SK-N-SH (cell line): ENCODE results near the gene FOS. TPM values are rescaled to one million over a fixed set of nuclear protein-coding genes. Genes with fewer than 3 reads are reported as not detected.

ENCODE experiments used
- CTCF ChIA-PET: fragments of 300-600, 350-600 bp; formaldehyde crosslinking; extraction: SDS; loops from one replicate; lab custom pipeline; 2021; lab: Yijun Ruan, JAX
- POLR2A ChIA-PET: fragments of 350-600 bp; sonication (Branson Sonifier 250); formaldehyde crosslinking; extraction: SDS; loops from one replicate; lab custom pipeline; 2020; ENCODE audit warnings: antibody characterized with exemption, inconsistent platforms; lab: Yijun Ruan, JAX
- DNase-seq: peaks from one replicate; pipeline ENCODE4 v3.0.0; 2012
- H2AFZ ChIP-seq: fragments of 200-600 bp; sonication (generic); 2 replicates; pipeline ENCODE4 v1.8.1; 2016; ENCODE audit warnings: antibody characterized with exemption, mild to moderate bottlenecking, low read depth
- H3F3A ChIP-seq: fragments of 200-600 bp; sonication (generic); replicated peaks from 2 replicates; pipeline ENCODE3; 2016; ENCODE audit warnings: antibody characterized with exemption, mild to moderate bottlenecking; ENCODE audit not compliant: insufficient read depth
- H3K27ac ChIP-seq, 2 experiments: fragments of 200-500 bp in 1 of 2; fragments of 200-600 bp in 1 of 2; sonication (Bioruptor generic) in 1 of 2; sonication (generic), shearing (Covaris generic) in 1 of 2; 2 replicates each; pipeline versions ENCODE4 v1.5.1 to v1.6.1; 2014 to 2016; ENCODE audit warnings: low read depth in 2 of 2, inconsistent platforms in 1 of 2, low read length in 1 of 2, mild to moderate bottlenecking in 1 of 2, mixed read lengths in 1 of 2
- H3K27me3 ChIP-seq: fragments of 200-600 bp; sonication (generic), shearing (Covaris generic); 2 replicates; pipeline ENCODE4 v1.6.1; 2016; ENCODE audit warnings: mixed run types; ENCODE audit not compliant: insufficient read depth
- H3K36me3 ChIP-seq, 2 experiments: fragments of 200-500 bp in 1 of 2; fragments of 200-600 bp in 1 of 2; sonication (Bioruptor generic) in 1 of 2; sonication (generic) in 1 of 2; replicated peaks in 1 of 2; 2 replicates each; pipeline versions ENCODE3 to v1.5.1; 2014 to 2016; ENCODE audit warnings: low read length in 1 of 2, mild to moderate bottlenecking in 1 of 2; ENCODE audit not compliant: insufficient read depth in 2 of 2, control insufficient read depth in 1 of 2
- H3K4me1 ChIP-seq, 2 experiments: fragments of 200-500 bp in 1 of 2; fragments of 200-600 bp in 1 of 2; sonication (Bioruptor generic) in 1 of 2; sonication (generic), shearing (Covaris generic) in 1 of 2; 2 replicates each; pipeline versions ENCODE4 v1.5.1 to v1.6.1; 2014 to 2016; ENCODE audit warnings: low read depth in 1 of 2, low read length in 1 of 2, mixed run types in 1 of 2; ENCODE audit not compliant: insufficient read depth in 2 of 2, control insufficient read depth in 1 of 2
- H3K4me2 ChIP-seq: fragments of 200-600 bp; sonication (generic), shearing (Covaris generic); 2 replicates; pipeline ENCODE4 v1.6.1; 2017; ENCODE audit warnings: mixed run types
- H3K4me3 ChIP-seq, 2 experiments: fragments of 200-500 bp in 1 of 2; fragments of 200-600 bp in 1 of 2; sonication (Bioruptor generic) in 1 of 2; sonication (generic), shearing (Covaris generic) in 1 of 2; 2 replicates each; pipeline versions ENCODE4 v1.5.1 to v1.8.1; 2014 to 2016; ENCODE audit warnings: low read depth in 2 of 2, inconsistent platforms in 1 of 2, low read length in 1 of 2, mild to moderate bottlenecking in 1 of 2, mixed read lengths in 1 of 2, moderate library complexity in 1 of 2
- H3K79me2 ChIP-seq: fragments of 200-600 bp; sonication (generic); 2 replicates; pipeline ENCODE4 v1.8.1; 2017; ENCODE audit warnings: mild to moderate bottlenecking; ENCODE audit not compliant: insufficient read depth
- H3K9ac ChIP-seq: fragments of 200-600 bp; sonication (generic); 2 replicates; pipeline ENCODE4 v1.6.1; 2017; ENCODE audit warnings: mixed run types
- H3K9me2 ChIP-seq: fragments of 200-600 bp; sonication (generic); 2 replicates; pipeline ENCODE4 v1.6.1; 2017; ENCODE audit warnings: mixed run types
- H3K9me3 ChIP-seq: fragments of 200-600 bp; sonication (generic); 2 replicates; pipeline ENCODE4 v1.6.1; 2017; ENCODE audit warnings: mixed run types, mild to moderate bottlenecking, moderate library complexity
- H4K20me1 ChIP-seq: fragments of 200-600 bp; sonication (generic); 2 replicates; pipeline ENCODE4 v1.6.1; 2017; ENCODE audit warnings: mild to moderate bottlenecking, mixed run types; ENCODE audit not compliant: insufficient read depth
- ELF1 ChIP-seq: IDR thresholded peaks from 2 replicates; pipeline ENCODE4 v1.4.0; 2012
- EP300 ChIP-seq, 2 experiments: IDR thresholded peaks; 2 replicates each; pipeline versions ENCODE4 v1.4.0 to v1.6.1; 2012; ENCODE audit warnings: borderline replicate concordance in 1 of 2, low read depth in 1 of 2, low read length in 1 of 2
- FOSL2 ChIP-seq: IDR thresholded peaks from 2 replicates; pipeline ENCODE4 v1.4.0; 2012; ENCODE audit warnings: low read depth, mild to moderate bottlenecking, moderate library complexity, borderline replicate concordance
- FOXM1 ChIP-seq: IDR thresholded peaks from 2 replicates; pipeline ENCODE4 v1.4.0; 2012; ENCODE audit warnings: low read depth, mild to moderate bottlenecking
- GABPA ChIP-seq: IDR thresholded peaks from 2 replicates; pipeline ENCODE4 v1.4.0; 2012; ENCODE audit warnings: low read depth, mild to moderate bottlenecking
- JUND ChIP-seq: IDR thresholded peaks from 2 replicates; pipeline ENCODE4 v1.4.0; 2012
- MEF2A ChIP-seq: IDR thresholded peaks from 2 replicates; pipeline ENCODE4 v1.4.0; 2012; ENCODE audit warnings: low read depth, borderline replicate concordance
- MXI1 ChIP-seq: IDR thresholded peaks from 2 replicates; pipeline ENCODE4 v1.6.1; 2012; ENCODE audit warnings: mild to moderate bottlenecking, low read depth, low read length, improper control_type of control experiment
- NFIC ChIP-seq: IDR thresholded peaks from 2 replicates; pipeline ENCODE4 v1.4.0; 2012; ENCODE audit warnings: borderline replicate concordance
- NRF1 ChIP-seq: IDR thresholded peaks from 2 replicates; pipeline ENCODE4 v1.6.1; 2012; ENCODE audit warnings: low read depth, mild to moderate bottlenecking, low read length
- POLR2AphosphoS5 ChIP-seq: IDR thresholded peaks from 2 replicates; pipeline ENCODE4 v1.6.1; 2012; ENCODE audit warnings: low read depth, low read length
- RCOR1 ChIP-seq: fragments of 150-350 bp; IDR thresholded peaks from 2 replicates; pipeline ENCODE4 v1.6.1; 2017; ENCODE audit warnings: antibody characterized with exemption, low read length
- RFX5 ChIP-seq: IDR thresholded peaks from 2 replicates; pipeline ENCODE4 v1.6.1; 2012; ENCODE audit warnings: mild to moderate bottlenecking, improper control_type of control experiment, low read length
- SIN3A ChIP-seq: IDR thresholded peaks from 2 replicates; pipeline ENCODE4 v1.6.1; 2012; ENCODE audit warnings: low read depth, mild to moderate bottlenecking, low read length, moderate library complexity, borderline replicate concordance
- TAF1 ChIP-seq: IDR thresholded peaks from 2 replicates; pipeline ENCODE4 v1.6.1; 2012; ENCODE audit warnings: low read depth, mild to moderate bottlenecking, low read length, moderate library complexity, borderline replicate concordance
- TCF12 ChIP-seq: IDR thresholded peaks from 2 replicates; pipeline ENCODE4 v1.4.0; 2012
- TEAD4 ChIP-seq: IDR thresholded peaks from 2 replicates; pipeline ENCODE4 v1.4.0; 2012; ENCODE audit warnings: mild to moderate bottlenecking, borderline replicate concordance; ENCODE audit not compliant: insufficient read depth
- YY1 ChIP-seq: IDR thresholded peaks from 2 replicates; pipeline ENCODE4 v1.4.0; 2012; ENCODE audit warnings: low read depth, mild to moderate bottlenecking
- WGBS: methylation state at CpG from one replicate; pipeline ENCODE4 v1.1.6; 2017; ENCODE audit warnings: low lambda C conversion rate; 5-methylcytosine and 5-hydroxymethylcytosine counted together
- polyA plus RNA-seq, 3 experiments: library from polyadenylated mRNA; depleted of rRNA; stranded (reverse); fragments of >200 nt; gene quantifications; 2 replicates each; pipeline ENCODE4 v1.2.3, GENCODE V29; 2012
- TF ChIP-seq, protein P1 (sequence below): fragments of 200-600 bp; sonication (generic); IDR thresholded peaks from 2 replicates; pipeline ENCODE4 v1.6.1; 2017; ENCODE audit warnings: antibody characterized with exemption, mild to moderate bottlenecking, moderate library complexity
- TF ChIP-seq, protein P2 (sequence below): IDR thresholded peaks from 2 replicates; pipeline ENCODE4; 2012
- TF ChIP-seq, protein P3 (sequence below): IDR thresholded peaks from 2 replicates; pipeline ENCODE4 v1.6.1; 2012; ENCODE audit warnings: mild to moderate bottlenecking, low read depth, low read length, moderate library complexity

The FOS gene
- polyA plus RNA-seq, 1 of the 3 experiments (the other 2 are of a cell fraction): 309 TPM

DNA sequence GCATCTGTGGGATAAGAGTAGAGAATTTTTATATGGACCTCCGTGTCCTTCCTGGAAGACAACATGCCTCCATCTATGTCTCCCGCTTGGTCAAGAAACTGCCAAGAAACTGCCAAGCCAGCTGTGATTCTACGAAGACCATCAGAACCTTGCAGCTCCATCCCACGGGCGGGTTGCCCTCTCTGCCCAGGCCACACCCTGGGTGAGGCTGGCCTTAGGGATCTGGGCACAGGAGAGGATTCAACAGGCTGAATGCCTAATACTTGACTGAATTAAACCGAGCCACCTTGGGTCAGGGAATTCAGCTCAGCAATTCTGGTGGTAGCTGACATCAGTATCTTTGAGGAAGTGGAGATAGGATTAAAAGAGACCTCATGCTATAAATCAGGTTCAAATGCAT, 37.8 kb upstream of the FOS start:
- H3K4me1 ChIP-seq: peaks cover 9 to 13% of the 10 kb centered on the region in 2 experiments; a peak in 2 of 4 replicates
- H2AFZ ChIP-seq: no peak overlapping the region
- H3K4me2 ChIP-seq: no peak overlapping the region
- no peak for TF ChIP-seq SIN3A
- no peak for TF ChIP-seq GABPA
- no peak for TF ChIP-seq TEAD4
- TF ChIP-seq MXI1: no peak
- TF ChIP-seq RCOR1: no peak
- TF ChIP-seq POLR2AphosphoS5: no peak
- TF ChIP-seq, protein P1, sequence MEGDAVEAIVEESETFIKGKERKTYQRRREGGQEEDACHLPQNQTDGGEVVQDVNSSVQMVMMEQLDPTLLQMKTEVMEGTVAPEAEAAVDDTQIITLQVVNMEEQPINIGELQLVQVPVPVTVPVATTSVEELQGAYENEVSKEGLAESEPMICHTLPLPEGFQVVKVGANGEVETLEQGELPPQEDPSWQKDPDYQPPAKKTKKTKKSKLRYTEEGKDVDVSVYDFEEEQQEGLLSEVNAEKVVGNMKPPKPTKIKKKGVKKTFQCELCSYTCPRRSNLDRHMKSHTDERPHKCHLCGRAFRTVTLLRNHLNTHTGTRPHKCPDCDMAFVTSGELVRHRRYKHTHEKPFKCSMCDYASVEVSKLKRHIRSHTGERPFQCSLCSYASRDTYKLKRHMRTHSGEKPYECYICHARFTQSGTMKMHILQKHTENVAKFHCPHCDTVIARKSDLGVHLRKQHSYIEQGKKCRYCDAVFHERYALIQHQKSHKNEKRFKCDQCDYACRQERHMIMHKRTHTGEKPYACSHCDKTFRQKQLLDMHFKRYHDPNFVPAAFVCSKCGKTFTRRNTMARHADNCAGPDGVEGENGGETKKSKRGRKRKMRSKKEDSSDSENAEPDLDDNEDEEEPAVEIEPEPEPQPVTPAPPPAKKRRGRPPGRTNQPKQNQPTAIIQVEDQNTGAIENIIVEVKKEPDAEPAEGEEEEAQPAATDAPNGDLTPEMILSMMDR: no peak
- TF ChIP-seq FOXM1: no peak
- TF ChIP-seq, protein P2, sequence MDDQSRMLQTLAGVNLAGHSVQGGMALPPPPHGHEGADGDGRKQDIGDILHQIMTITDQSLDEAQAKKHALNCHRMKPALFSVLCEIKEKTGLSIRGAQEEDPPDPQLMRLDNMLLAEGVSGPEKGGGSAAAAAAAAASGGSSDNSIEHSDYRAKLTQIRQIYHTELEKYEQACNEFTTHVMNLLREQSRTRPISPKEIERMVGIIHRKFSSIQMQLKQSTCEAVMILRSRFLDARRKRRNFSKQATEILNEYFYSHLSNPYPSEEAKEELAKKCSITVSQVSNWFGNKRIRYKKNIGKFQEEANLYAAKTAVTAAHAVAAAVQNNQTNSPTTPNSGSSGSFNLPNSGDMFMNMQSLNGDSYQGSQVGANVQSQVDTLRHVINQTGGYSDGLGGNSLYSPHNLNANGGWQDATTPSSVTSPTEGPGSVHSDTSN: no peak
- TF ChIP-seq YY1: no peak
- no peak for TF ChIP-seq NFIC
- TF ChIP-seq FOSL2: no peak
- TF ChIP-seq NRF1: no peak
- TF ChIP-seq TAF1: no peak
- no peak for TF ChIP-seq TCF12
- TF ChIP-seq MEF2A: no peak
- no peaks in the 10 kb centered on the region for H3F3A ChIP-seq
- no peak overlapping the region for H3K9ac ChIP-seq
- no peaks in the 10 kb centered on the region for H3K9me2 ChIP-seq
- H3K36me3 ChIP-seq: no peaks in the 10 kb centered on the region
- ChIA-PET CTCF (no interaction called here), POLR2A (no interaction called here)
- DNase-seq: no peak
- H4K20me1 ChIP-seq: no peaks in the 10 kb centered on the region
- no peak overlapping the region for H3K4me3 ChIP-seq
- no peaks in the 10 kb centered on the region for H3K79me2 ChIP-seq
- no peak overlapping the region for H3K27ac ChIP-seq
- 94% methylated on average over 6 of the region's 6 CpGs for WGBS
- no peaks in the 10 kb centered on the region for H3K27me3 ChIP-seq
- no peaks in the 10 kb centered on the region for H3K9me3 ChIP-seq

DNA sequence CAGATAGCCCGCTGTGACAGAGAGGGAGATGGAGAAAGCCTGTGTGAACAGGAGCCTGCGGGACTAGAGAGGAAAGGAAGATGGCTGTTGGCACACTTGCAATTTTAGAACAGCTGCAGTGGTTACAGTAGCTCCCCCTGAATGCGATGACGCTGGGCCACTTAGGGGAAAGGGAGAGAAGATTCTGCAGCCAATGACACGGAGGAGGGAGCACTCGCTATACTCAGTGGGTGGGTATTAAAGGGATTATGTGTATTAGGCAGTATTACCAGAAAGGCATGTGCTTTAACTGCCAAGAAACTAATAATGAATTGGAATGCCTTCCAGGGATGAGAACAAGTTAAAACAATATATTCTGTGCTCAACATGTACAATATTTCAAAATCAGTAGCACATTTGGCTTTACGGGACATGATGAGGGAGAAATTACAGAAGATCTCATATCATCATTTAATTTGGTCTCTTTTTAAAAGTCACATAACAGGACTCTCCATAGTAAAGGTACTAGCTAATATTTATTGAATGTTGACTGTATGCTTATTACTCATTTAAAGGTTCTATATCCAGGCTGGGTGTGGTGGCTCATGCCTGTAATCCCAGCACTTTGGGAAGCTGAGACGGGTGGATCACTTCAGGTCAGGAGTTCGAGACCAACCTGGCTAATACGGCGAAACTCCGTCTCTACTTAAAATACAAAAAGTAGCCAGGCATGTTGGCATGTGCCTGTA, 35.9 kb upstream of the FOS start:
- H4K20me1 ChIP-seq: no peaks in the 10 kb centered on the region
- H3K9me3 ChIP-seq: no peaks in the 10 kb centered on the region
- ChIA-PET CTCF (no interaction called here), POLR2A (no interaction called here)
- 74% methylated on average over 12 of the region's 12 CpGs for WGBS
- no peaks in the 10 kb centered on the region for H3K27me3 ChIP-seq
- H3K4me2 ChIP-seq: no peak overlapping the region
- no peak overlapping the region for H2AFZ ChIP-seq
- H3K9me2 ChIP-seq: no peaks in the 10 kb centered on the region
- no peak overlapping the region for H3K27ac ChIP-seq
- H3K4me3 ChIP-seq: no peak overlapping the region
- H3F3A ChIP-seq: no peaks in the 10 kb centered on the region
- H3K9ac ChIP-seq: no peak overlapping the region
- no peaks in the 10 kb centered on the region for H3K79me2 ChIP-seq
- peaks cover 2 to 13% of the 10 kb centered on the region in 2 experiments; a peak in 2 of 4 replicates for H3K4me1 ChIP-seq
- H3K36me3 ChIP-seq: no peaks in the 10 kb centered on the region
- no peak for DNase-seq
- TF ChIP-seq JUND (no peak), TAF1 (no peak), NRF1 (no peak), EP300 (IDR thresholded peaks at IDR 0.05; ENCODE audit: borderline replicate concordance in 1 of 2, low read depth in 1 of 2, low read length in 1 of 2) (no peak), ELF1 (no peak), RFX5 (no peak), FOXM1 (no peak)
- TF ChIP-seq, protein P3, sequence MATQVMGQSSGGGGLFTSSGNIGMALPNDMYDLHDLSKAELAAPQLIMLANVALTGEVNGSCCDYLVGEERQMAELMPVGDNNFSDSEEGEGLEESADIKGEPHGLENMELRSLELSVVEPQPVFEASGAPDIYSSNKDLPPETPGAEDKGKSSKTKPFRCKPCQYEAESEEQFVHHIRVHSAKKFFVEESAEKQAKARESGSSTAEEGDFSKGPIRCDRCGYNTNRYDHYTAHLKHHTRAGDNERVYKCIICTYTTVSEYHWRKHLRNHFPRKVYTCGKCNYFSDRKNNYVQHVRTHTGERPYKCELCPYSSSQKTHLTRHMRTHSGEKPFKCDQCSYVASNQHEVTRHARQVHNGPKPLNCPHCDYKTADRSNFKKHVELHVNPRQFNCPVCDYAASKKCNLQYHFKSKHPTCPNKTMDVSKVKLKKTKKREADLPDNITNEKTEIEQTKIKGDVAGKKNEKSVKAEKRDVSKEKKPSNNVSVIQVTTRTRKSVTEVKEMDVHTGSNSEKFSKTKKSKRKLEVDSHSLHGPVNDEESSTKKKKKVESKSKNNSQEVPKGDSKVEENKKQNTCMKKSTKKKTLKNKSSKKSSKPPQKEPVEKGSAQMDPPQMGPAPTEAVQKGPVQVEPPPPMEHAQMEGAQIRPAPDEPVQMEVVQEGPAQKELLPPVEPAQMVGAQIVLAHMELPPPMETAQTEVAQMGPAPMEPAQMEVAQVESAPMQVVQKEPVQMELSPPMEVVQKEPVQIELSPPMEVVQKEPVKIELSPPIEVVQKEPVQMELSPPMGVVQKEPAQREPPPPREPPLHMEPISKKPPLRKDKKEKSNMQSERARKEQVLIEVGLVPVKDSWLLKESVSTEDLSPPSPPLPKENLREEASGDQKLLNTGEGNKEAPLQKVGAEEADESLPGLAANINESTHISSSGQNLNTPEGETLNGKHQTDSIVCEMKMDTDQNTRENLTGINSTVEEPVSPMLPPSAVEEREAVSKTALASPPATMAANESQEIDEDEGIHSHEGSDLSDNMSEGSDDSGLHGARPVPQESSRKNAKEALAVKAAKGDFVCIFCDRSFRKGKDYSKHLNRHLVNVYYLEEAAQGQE: no peak
- TF ChIP-seq, protein P1: no peak
